Psoas muscle (tissue), 8 donors: ENCODE results near the gene MDM2. TPM values are rescaled to one million over a fixed set of nuclear protein-coding genes. Genes with fewer than 3 reads are reported as not detected.
"Not testable (repeated sequence)": the region's sequence is repeated elsewhere in the genome, so short reads cannot be mapped to it uniquely, and the experiment has no call there.

Experiments
- ATAC-seq, 4 donors: fragments of 200-7000 bp; cut with Tn5 transposase; one replicate each; pipeline ENCODE4 v1.9.1; 2020; ENCODE audit warnings: moderate library complexity in 3 of 4, mild to moderate bottlenecking in 2 of 4
- DNase-seq, 2 donors: peaks; one replicate each; pipeline ENCODE4 v3.0.0-alpha.2; 2020
- H3K27ac ChIP-seq: fragments of 200-600 bp; one replicate; pipeline ENCODE4 v1.8.0; 2022
- H3K27me3 ChIP-seq, 3 donors: fragments of 200-600 bp in 1 of 3; one replicate each; pipeline versions ENCODE4 v1.6.1 to v1.8.0; 2013 to 2022; ENCODE audit warnings: low read length in 2 of 3, mild to moderate bottlenecking in 2 of 3, moderate library complexity in 1 of 3; ENCODE audit not compliant: insufficient read depth in 3 of 3
- H3K36me3 ChIP-seq, 2 donors: fragments of 200-600 bp in 1 of 2; one replicate each; pipeline versions ENCODE4 v1.6.1 to v1.8.0; 2013 to 2022; ENCODE audit warnings: low read depth in 1 of 2, mild to moderate bottlenecking in 1 of 2, moderate library complexity in 1 of 2; ENCODE audit not compliant: insufficient read depth in 1 of 2
- H3K4me1 ChIP-seq: fragments of 200-600 bp; one replicate; pipeline ENCODE4 v1.8.0; 2022
- H3K4me3 ChIP-seq: fragments of 200-600 bp; one replicate; pipeline ENCODE4 v1.8.0; 2022; ENCODE audit warnings: mild to moderate bottlenecking
- H3K9me3 ChIP-seq: fragments of 200-600 bp; one replicate; pipeline ENCODE4 v1.8.0; 2022
- WGBS, 3 donors: extraction: QIAGEN DNeasy Blood & Tissue Kit; methylation state at CpG; one replicate each; pipeline versions ENCODE4 v1.1.6 to v1.1.7; 2013; 5-methylcytosine and 5-hydroxymethylcytosine counted together
- intact Hi-C, 2 donors: fragments of 100-400 bp; cut with DNase I; formaldehyde crosslinking; loops; one replicate each; pipeline versions ENCODE4 v1.11.0 to v1.14.2; 2022
- polyA plus RNA-seq, 3 donors: library from polyadenylated mRNA; stranded (reverse); fragments of 200-250 nt; gene quantifications; one replicate each; pipeline ENCODE4 v1.2.3, GENCODE V29; 2013
- total RNA-seq, 4 donors: library from RNA; stranded (reverse); fragmentation: NEBNext Ultra II Directional in 2 of 4; extraction: Animal tissue kit (Norgen Biotek cat#: 25700) in 2 of 4; gene quantifications; one replicate each; pipeline versions ENCODE4 v1.2.1 to v1.2.4, GENCODE V29; 2021 to 2023
- TF ChIP-seq, protein P1 (sequence below): fragments of 200-600 bp; IDR thresholded peaks from one replicate; pipeline ENCODE4 v1.8.0; 2022; ENCODE audit warnings: antibody characterized with exemption
- donor health status: healthy with polysubstance abuse.
- donor health status: DM: no; HTN: no; CAD: no; lungs with moderate emphysema.
- donor health status: Bipolar disorder and iron deficiency.
- donor health status: healthy.
- donor health status: DM: yes; HTN: yes; CAD: no.
- donor health status: DM: no; HTN: no; CAD: no.
- donor health status: DM: no; HTN: no; CAD: no.
- donor health status: DM: yes; HTN: yes; CAD: no.

Gene MDM2
- total and polyA plus RNA-seq, 7 donors, result 25.0 to 455 (median 51.8) TPM

DNA sequence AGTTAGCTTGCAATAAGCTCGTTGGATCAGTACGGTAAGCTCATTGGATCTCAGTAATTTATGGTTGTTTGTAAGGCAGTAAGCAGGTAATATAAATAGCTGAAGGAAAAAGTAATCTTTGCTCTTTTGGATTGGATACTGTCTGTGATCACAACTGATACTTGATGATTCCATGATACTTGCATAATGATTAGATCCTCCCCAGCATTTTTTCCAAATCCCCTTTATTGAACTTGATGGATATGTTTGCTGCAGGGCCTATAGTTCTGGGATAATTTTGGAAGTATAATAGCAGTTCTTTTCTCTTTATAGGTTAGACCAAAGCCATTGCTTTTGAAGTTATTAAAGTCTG lies 5.2 kb downstream of the MDM2 start:
- peaks cover 0 to 93% of the 10 kb centered on the region in 2 donors for H3K36me3 ChIP-seq
- WGBS, 3 donors, result 47 to 73% (median 51%) methylated on average over 2 of the region's 2 CpGs

DNA sequence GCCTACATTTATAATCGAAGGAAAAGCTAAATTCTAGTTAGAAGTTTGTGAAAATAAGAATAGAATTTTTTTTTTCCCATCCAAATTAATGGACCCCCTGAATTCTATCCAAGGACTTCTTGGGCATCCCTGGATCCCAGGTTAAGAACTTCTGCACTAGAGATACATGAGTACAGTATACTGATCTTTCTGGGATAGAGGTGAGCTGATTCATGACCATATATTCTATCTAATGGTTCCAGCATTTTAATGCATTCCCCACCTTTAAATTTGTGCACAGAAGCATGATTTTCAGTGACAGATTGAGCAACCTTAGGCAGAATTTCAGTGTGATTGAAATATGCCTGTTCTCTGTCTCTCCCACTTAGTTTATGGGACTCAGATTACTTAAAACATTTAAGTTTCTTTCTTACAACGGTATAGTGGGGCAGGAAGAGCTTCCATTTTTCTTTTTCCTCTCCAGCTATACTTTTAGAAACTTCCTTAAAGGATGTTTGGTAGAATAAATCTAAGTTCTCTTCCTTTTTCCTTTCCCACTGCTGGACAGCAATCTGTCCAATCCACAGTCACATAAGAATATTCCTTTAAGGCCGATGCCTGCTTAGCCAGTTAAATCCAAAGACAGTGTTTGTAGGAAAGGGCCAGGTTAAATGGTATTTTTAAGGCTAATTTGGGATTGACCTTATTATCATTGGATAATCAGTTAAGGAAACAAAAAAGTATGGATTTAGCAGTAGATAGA lies 6.7 kb downstream of the MDM2 start:
- H3K9me3 ChIP-seq, result no peaks in the 10 kb centered on the region
- WGBS, 3 donors, result 75 to 85% (median 75%) methylated on average over 3 of the region's 3 CpGs
- ATAC-seq (no peak), DNase-seq (no peak)
- H3K27me3 ChIP-seq, result no peaks in the 10 kb centered on the region
- H3K27ac ChIP-seq, result no peak overlapping the region
- H3K4me3 ChIP-seq, result peak overlapping the region; percentile 93
- intact Hi-C loops, result no loop called here
- TF ChIP-seq, protein P1, sequence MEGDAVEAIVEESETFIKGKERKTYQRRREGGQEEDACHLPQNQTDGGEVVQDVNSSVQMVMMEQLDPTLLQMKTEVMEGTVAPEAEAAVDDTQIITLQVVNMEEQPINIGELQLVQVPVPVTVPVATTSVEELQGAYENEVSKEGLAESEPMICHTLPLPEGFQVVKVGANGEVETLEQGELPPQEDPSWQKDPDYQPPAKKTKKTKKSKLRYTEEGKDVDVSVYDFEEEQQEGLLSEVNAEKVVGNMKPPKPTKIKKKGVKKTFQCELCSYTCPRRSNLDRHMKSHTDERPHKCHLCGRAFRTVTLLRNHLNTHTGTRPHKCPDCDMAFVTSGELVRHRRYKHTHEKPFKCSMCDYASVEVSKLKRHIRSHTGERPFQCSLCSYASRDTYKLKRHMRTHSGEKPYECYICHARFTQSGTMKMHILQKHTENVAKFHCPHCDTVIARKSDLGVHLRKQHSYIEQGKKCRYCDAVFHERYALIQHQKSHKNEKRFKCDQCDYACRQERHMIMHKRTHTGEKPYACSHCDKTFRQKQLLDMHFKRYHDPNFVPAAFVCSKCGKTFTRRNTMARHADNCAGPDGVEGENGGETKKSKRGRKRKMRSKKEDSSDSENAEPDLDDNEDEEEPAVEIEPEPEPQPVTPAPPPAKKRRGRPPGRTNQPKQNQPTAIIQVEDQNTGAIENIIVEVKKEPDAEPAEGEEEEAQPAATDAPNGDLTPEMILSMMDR, result no peak
- peaks cover 0 to 100% of the 10 kb centered on the region in 2 donors for H3K36me3 ChIP-seq
- peaks cover 37% of the 10 kb centered on the region for H3K4me1 ChIP-seq

More for the DNA sequence above, 5.2 kb downstream of the MDM2 start:
- intact Hi-C loops, result no loop called here
- ATAC-seq (no peak), DNase-seq (no peak)
- TF ChIP-seq, protein P1, result no peak
- H3K27ac ChIP-seq, result no peak overlapping the region
- peak overlapping the region; percentile 93 for H3K4me3 ChIP-seq
- no peaks in the 10 kb centered on the region for H3K27me3 ChIP-seq
- H3K9me3 ChIP-seq, result no peaks in the 10 kb centered on the region
- peaks cover 37% of the 10 kb centered on the region for H3K4me1 ChIP-seq

DNA sequence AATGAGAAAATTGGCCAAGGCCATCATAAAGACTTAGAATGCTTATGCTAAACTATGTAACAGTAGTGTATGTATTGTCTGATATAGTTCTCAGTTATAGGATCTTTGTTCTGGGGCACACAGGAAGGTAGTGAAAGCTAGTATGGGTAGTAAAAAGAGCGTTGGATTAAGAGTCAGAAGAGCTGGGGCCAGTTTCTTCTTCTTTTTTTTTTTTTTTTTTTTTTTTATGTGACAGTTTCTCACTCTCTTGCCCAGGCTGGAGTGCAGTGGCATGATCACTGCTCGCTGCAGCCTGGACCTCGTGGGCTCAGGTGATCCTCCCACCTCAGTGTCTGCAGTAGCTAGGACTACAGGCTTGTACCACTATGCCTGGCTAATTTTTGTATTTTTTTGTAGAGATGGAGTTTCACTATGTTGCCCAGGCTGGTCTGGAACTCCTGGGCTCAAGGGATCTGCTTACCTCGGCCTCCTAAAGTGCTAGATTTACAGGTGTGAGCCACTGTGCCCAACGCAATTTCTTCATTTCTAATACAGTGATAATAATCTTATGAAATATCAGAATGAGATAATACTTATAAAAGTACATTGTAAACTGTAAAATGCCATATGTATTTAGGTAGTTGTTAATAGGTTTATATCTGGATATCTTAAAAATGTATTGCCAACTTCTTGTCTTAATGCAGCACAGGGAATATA lies 7.4 kb downstream of the MDM2 start:
- Histone ChIP-seq H3K36me3 (peaks cover 0 to 100% of the 10 kb centered on the region in 2 donors), H3K4me1 (peaks cover 37% of the 10 kb centered on the region), H3K9me3 (no peaks in the 10 kb centered on the region), H3K27me3 (no peaks in the 10 kb centered on the region), H3K4me3 (peak overlapping the region; percentile 93), H3K27ac (no peak overlapping the region)
- no peak for ATAC-seq
- TF ChIP-seq, protein P1, result no peak
- 79 to 85% (median 80%) methylated on average over 5 of the region's 5 CpGs for WGBS, 3 donors
- intact Hi-C loops, result no loop called here
- no peak for DNase-seq

DNA sequence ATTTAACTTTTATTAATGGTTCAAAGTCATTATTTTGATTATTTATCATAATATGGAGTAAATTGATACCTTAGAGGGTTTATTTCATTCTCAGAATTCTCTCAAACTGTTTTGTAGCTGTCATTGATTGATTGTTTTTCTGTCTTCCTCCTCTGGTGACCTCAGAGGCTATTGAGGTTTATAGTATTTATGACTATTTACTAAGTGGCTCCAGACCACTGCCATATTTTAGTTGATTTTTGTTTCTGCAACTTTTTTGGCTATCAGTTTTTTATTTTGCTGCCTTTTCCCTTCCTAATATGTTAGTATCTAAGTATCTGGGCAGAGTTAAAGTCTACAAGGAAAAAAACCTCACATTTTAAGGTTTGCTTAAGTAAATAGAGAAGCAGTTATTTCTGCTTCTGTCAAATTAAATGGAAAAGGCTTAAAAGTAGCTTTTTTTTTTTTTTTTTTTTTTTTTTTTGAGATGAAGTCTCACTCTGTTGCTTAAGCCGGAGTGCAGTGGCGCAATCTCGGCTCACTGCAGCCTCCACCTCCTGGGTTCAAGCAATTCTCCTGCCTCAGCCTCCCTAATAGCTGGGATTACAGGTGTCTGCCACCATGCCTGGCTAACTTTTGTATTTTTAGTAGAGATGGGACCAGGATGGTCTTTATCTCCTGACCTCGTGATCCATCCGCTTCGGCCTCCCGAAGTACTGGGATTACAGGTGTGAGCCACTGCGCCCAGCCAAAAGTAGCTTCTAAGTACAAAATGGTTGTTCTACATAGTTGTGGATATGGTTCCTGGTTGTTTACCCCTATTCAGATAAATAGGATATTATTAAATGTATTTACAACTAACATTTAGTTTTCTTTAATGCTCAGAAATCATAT lies 8.2 kb downstream of the MDM2 start:
- 95 to 98% (median 98%) methylated on average over 8 of the region's 8 CpGs for WGBS, 3 donors
- intact Hi-C loops, result no loop called here
- Histone ChIP-seq H3K36me3 (peaks cover 0 to 100% of the 10 kb centered on the region in 2 donors), H3K4me3 (peak overlapping the region; percentile 93), H3K27ac (no peak overlapping the region), H3K9me3 (no peaks in the 10 kb centered on the region), H3K27me3 (no peaks in the 10 kb centered on the region), H3K4me1 (peaks cover 37% of the 10 kb centered on the region)
- TF ChIP-seq, protein P1, result no peak
- DNase-seq (no peak), ATAC-seq (no peak)

DNA sequence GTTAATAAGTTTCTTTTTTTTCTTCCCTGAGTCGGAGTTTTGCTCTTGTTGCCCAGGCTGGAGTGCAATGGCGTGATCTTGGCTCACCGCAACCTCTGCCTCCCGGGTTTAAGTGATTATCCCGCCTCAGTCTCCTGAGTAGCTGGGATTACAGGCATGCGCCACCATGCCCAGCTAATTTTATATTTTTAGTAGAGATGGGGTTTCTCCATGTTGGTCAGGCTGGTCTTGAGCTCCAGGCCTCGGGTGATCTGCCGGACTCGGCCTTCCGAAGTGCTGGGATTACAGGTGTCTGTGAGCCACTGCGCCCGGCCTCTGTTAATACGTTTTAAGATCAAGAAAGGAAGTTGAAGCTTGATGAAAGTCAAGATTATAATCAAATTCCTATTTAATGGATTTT lies 11.5 kb downstream of the MDM2 start:
- intact Hi-C loops, H3K4me3 ChIP-seq, H3K9me3 ChIP-seq, DNase-seq, H3K27me3 ChIP-seq, ATAC-seq, H3K27ac ChIP-seq: not testable (repeated sequence)
- H3K4me1 ChIP-seq, result peaks cover 12% of the 10 kb centered on the region
- H3K36me3 ChIP-seq, result peaks cover 0 to 100% of the 10 kb centered on the region in 2 donors
- 83 to 89% (median 85%) methylated on average over 13 of the region's 13 CpGs for whole genome bisulfite sequencing, 3 donors
